Activated B cell treated with CpG ODN at 0.5 μM for 24 hours (primary cell): Measurements from ENCODE around the gene HPS3. TPM values are rescaled to one million over a fixed set of nuclear protein-coding genes. Genes with fewer than 3 reads are reported as not detected.

Experiments used
- ATAC-seq: fragments of 200-7000 bp; cut with Tn5 transposase; one replicate; pipeline ENCODE4 v1.10.0; 2021; ENCODE audit warnings: low read depth, mild to moderate bottlenecking, moderate library complexity
- CTCF ChIA-PET: fragments of 350-600 bp; sonication (Branson Sonifier 250); formaldehyde crosslinking; loops from one replicate; lab custom pipeline; 2021; ENCODE audit warnings: antibody characterized with exemption; lab: Charles Lee
- POLR2A ChIA-PET: fragments of 350-600 bp; sonication (Branson Sonifier 250); formaldehyde crosslinking; loops from one replicate; lab custom pipeline; 2021; ENCODE audit warnings: antibody characterized with exemption; lab: Charles Lee
- DNase-seq: peaks from one replicate; pipeline ENCODE4 v3.0.0; 2022
- H3K27ac Mint-ChIP-seq: one replicate; pipeline ENCODE4 v1.8.0; 2020; ENCODE audit warnings: mixed read lengths
- H3K27me3 Mint-ChIP-seq: one replicate; pipeline ENCODE4 v1.8.0; 2021; ENCODE audit warnings: mixed read lengths
- H3K36me3 Mint-ChIP-seq: one replicate; pipeline ENCODE4 v1.8.0; 2021; ENCODE audit warnings: low read depth, mixed read lengths
- H3K4me1 Mint-ChIP-seq: one replicate; pipeline ENCODE4 v1.8.0; 2021; ENCODE audit warnings: mixed read lengths
- H3K4me3 Mint-ChIP-seq: one replicate; pipeline ENCODE4 v1.8.0; 2020; ENCODE audit warnings: mild to moderate bottlenecking, mixed read lengths
- H3K9me3 Mint-ChIP-seq: one replicate; pipeline ENCODE4 v1.8.0; 2020; ENCODE audit warnings: mixed read lengths
- CTCF ChIP-seq: fragments of 200-600 bp; IDR thresholded peaks from one replicate; pipeline ENCODE4 v1.8.0; 2022; ENCODE audit warnings: antibody characterized with exemption, mild to moderate bottlenecking
- intact Hi-C: fragments of 100-400 bp; cut with micrococcal nuclease; formaldehyde crosslinking; loops from one replicate; pipeline ENCODE4 v1.15.1; 2024
- total RNA-seq: library from RNA; stranded (reverse); gene quantifications from 2 replicates; pipeline ENCODE4 v1.2.3, GENCODE V29; 2022

Gene HPS3
- total RNA-seq, 1 donor from 2014 or later = 30.1 TPM

DNA sequence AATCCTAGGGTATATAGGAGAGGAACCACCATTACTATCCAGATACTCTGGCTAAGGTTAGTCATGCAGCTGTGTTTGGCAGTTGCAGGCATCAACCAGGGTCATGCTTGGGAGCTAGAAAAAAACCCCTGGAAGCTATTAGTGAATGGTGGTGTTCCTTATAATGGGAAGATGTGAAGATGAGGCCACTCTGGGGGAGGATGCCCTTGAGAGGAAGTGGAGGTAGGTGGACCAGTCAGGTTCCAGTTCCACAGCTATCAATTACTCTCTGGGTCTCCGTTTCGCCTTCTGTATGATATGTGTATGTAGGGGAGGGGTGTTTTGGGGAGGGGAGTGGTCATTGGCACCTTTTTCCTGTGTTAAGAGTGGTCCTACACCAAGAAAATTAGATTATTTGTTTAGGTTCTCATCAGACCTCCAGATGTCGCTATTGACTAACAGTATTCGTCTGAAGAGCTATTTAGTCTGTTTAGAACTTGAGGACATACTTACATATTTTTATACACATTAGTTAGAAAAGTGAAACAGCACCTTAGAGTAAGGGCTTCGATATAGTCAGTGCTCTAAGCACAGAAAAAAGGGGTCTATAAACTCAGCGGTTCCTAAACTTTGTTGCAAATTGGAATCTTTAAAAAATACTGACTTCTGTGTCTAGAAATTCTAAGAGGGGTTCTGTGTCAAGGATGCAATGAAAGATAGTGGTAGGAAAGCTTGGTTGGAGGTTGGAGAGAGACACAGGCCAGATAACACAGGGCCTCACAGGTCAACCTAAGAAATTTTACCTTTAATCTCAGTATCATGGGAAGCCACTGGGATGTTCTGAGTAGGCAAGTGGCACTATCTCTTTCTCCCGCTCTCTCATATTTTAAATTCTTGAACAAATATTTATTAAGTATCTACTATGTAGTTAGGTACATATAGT is 9.1 kb upstream of the HPS3 start:
- peak; percentile 81 for ATAC-seq
- H3K9me3 Mint-ChIP-seq = no peaks in the 10 kb centered on the region
- intact Hi-C loops = loop anchor here (1.0 to 10.0 kb wide), 8 partner anchors 9 to 694 kb away; partner anchors contain the start of genes CPA3, GYG1, HPS3 and RNF13
- no peaks in the 10 kb centered on the region for H3K27me3 Mint-ChIP-seq
- no peak overlapping the region for H3K27ac Mint-ChIP-seq
- H3K4me1 Mint-ChIP-seq = peaks cover 7% of the 10 kb centered on the region
- no peak for DNase-seq
- ChIA-PET POLR2A (interaction anchor here (0.6 to 1.0 kb wide), 4 partner anchors 9 to 60 kb away, joined by 3 to 4 read pairs (median 4); no protein-coding TSS in a partner anchor), CTCF (interaction anchor here (0.6 to 8.6 kb wide), 21 partner anchors 9 to 597 kb away, joined by 3 to 208 read pairs (median 4); partner anchors contain the start of genes HLTF and HPS3)
- H3K36me3 Mint-ChIP-seq = no peaks in the 10 kb centered on the region
- H3K4me3 Mint-ChIP-seq = no peak overlapping the region
- TF ChIP-seq CTCF = peak; percentile 16

DNA sequence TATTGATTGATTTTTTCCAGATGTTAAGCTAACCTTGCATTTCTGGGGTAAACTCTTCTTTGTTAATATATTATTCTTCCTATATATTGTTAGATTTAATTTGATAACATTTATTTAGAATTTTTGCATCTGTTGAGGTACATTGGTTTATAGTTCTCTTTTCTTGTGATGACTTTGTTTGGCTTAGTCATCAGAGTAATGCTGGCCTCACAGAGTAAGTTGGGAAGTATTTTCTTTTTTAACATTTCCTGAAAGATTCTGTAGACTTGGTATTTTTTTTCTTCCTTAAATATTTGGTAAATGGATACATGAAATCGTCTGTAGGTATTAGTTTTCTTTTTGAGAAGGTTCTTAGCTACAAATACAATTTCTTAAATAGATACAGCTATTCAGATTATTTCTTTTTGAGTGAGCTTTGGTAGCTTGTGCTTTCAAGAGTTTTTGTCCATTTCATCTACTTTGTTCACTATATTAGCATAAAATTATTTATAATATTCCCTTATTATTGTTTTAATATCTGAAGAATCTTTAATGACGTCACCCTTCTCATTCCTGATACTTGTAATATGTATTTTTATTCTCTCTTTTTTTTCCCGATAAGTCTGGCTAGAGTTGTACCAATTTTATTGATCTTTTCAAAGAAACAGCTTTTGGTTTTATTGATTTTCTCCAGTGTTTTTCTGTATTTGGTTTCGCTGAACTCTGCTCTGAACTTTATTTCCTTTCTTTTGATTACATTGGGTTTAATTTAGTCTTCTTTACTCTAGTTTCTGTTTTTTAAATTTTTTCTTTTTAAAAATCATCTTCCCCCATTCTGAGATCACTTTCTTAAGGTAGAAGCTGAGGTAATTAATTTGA is 6.5 kb upstream of the HPS3 start:
- ATAC-seq (no peak), DNase-seq (no peak)
- Mint-ChIP-seq H3K27ac (no peak overlapping the region), H3K36me3 (no peaks in the 10 kb centered on the region), H3K4me3 (no peak overlapping the region), H3K4me1 (peaks cover 7% of the 10 kb centered on the region), H3K9me3 (no peaks in the 10 kb centered on the region), H3K27me3 (no peaks in the 10 kb centered on the region)
- TF ChIP-seq CTCF = no peak
- POLR2A ChIA-PET = interaction anchor here (1.2 kb wide), 1 partner anchor 155 kb away, joined by 3 read pairs; no protein-coding TSS in a partner anchor
- intact Hi-C loops = loop anchor here (5.0 to 10.0 kb wide), 3 partner anchors 79 to 692 kb away; partner anchors contain the start of genes CPA3 and RNF13
- CTCF ChIA-PET = interaction anchor here (8.6 kb wide), 1 partner anchor 152 kb away, joined by 208 read pairs; no protein-coding TSS in a partner anchor

DNA sequence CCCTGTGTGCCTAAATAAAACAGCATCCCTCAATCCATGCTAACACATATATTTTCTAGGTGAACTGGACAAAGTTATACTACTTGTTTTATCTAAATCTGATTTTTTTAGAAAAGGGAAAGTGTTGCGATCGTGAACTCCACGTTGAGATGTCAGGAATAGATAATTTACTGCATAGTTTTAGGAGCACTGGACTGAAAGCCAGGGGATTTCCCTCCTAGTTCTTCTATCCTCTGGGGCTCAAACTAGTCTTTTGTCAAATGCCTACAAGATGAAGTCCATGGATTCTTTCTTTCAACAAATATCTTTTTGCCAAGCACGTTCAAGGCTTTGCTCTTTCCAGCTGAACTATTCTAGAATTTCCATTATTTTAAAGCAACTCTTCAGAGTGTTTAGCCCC is 617 bp upstream of the HPS3 start:
- ATAC-seq = no peak
- Mint-ChIP-seq H3K36me3 (peaks cover 17% of the 10 kb centered on the region), H3K27ac (peak overlapping the region; percentile 89), H3K27me3 (no peaks in the 10 kb centered on the region), H3K9me3 (no peaks in the 10 kb centered on the region), H3K4me3 (peak overlapping the region; percentile 98), H3K4me1 (peaks cover 43% of the 10 kb centered on the region)
- no peak for TF ChIP-seq CTCF
- ChIA-PET CTCF (interaction anchor here (2.1 to 2.5 kb wide), 2 partner anchors 9 to 144 kb away, joined by 7 to 24 read pairs; no protein-coding TSS in a partner anchor), POLR2A (interaction anchor here (0.9 to 2.5 kb wide), 9 partner anchors 9 to 144 kb away, joined by 3 to 45 read pairs (median 7); partner anchors contain the start of genes GYG1 and HLTF)
- intact Hi-C loops = loop anchor here (1.0 to 10.0 kb wide), 12 partner anchors 9 to 1417 kb away; partner anchors contain the start of genes CPA3, EIF2A, GYG1 and HLTF
- DNase-seq = no peak

DNA sequence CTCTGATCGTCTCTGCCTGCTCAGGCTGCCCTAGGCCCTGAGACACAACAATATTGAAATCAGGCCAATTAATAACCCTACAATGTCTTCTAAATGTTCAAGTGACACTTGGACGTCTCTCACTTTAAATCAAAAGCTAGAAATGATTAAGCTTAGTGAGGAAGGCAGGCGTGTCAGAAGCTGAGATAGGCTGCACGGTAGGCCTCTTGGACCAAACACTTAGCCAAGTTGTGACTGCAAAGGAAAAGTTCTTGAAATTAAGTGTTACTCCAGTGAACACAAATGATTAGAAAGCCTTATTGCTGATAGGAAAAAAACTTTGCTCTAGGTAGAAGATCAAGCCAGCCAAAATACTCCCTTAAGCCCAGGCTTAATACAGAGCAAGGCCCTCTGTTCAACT is 2.2 kb downstream of the HPS3 start:
- intact Hi-C loops = no loop called here
- DNase-seq = no peak
- H3K27me3 Mint-ChIP-seq = no peaks in the 10 kb centered on the region
- POLR2A ChIA-PET = interaction anchor here (0.9 kb wide), 1 partner anchor 118 kb away, joined by 3 read pairs; no protein-coding TSS in a partner anchor
- H3K27ac Mint-ChIP-seq = peak overlapping the region; percentile 89
- H3K9me3 Mint-ChIP-seq = no peaks in the 10 kb centered on the region
- no peak for TF ChIP-seq CTCF
- peaks cover 61% of the 10 kb centered on the region for H3K4me1 Mint-ChIP-seq
- no peak for ATAC-seq
- peaks cover 27% of the 10 kb centered on the region for H3K36me3 Mint-ChIP-seq
- peak overlapping the region; percentile 98 for H3K4me3 Mint-ChIP-seq
- CTCF ChIA-PET = interaction anchor here (0.8 to 1.3 kb wide), 3 partner anchors 11 to 111 kb away, joined by 3 to 4 read pairs (median 4); no protein-coding TSS in a partner anchor
